Bronchial epithelial cell (primary cell): ENCODE results near the gene ILK. TPM values are rescaled to one million over a fixed set of nuclear protein-coding genes. Genes with fewer than 3 reads are reported as not detected.
A peak's percentile ranks its signal among the peaks of the same experiment; 100 is the strongest.

Experiments
- DNase-seq: peaks from one replicate; pipeline ENCODE4 v3.0.0-alpha.2; 2010; ENCODE audit warnings: low read depth
- FAIRE-seq: peaks from 2 replicates; lab custom pipeline; 2011; peaks lifted over from hg19 to GRCh38; lab: Jason Lieb, UNC
- H3K27me3 ChIP-seq: 2 replicates; pipeline ENCODE4 v1.5.1; 2011; ENCODE audit warnings: low read length; ENCODE audit not compliant: control insufficient read depth, insufficient read depth
- H3K36me3 ChIP-seq: 2 replicates; pipeline ENCODE4 v1.5.1; 2011; ENCODE audit warnings: low read length; ENCODE audit not compliant: control insufficient read depth, insufficient read depth
- H3K4me3 ChIP-seq: 2 replicates; pipeline ENCODE4 v1.5.1; 2011; ENCODE audit warnings: mild to moderate bottlenecking, low read depth, low read length, control low read depth
- total RNA-seq: library from RNA; depleted of rRNA; stranded (reverse); fragments of >200 nt; gene quantifications from 2 replicates; pipeline ENCODE4 v1.2.1, GENCODE V29; 2014
- TF ChIP-seq, protein P1 (sequence below): IDR thresholded peaks from 2 replicates; pipeline ENCODE4 v1.5.1; 2011; ENCODE audit warnings: mild to moderate bottlenecking, moderate library complexity, low read length, control low read depth, inconsistent platforms; ENCODE audit not compliant: insufficient read depth, severe bottlenecking

ILK gene
- total RNA-seq, 1 donor from 2014 or later = 70.3 TPM

DNA sequence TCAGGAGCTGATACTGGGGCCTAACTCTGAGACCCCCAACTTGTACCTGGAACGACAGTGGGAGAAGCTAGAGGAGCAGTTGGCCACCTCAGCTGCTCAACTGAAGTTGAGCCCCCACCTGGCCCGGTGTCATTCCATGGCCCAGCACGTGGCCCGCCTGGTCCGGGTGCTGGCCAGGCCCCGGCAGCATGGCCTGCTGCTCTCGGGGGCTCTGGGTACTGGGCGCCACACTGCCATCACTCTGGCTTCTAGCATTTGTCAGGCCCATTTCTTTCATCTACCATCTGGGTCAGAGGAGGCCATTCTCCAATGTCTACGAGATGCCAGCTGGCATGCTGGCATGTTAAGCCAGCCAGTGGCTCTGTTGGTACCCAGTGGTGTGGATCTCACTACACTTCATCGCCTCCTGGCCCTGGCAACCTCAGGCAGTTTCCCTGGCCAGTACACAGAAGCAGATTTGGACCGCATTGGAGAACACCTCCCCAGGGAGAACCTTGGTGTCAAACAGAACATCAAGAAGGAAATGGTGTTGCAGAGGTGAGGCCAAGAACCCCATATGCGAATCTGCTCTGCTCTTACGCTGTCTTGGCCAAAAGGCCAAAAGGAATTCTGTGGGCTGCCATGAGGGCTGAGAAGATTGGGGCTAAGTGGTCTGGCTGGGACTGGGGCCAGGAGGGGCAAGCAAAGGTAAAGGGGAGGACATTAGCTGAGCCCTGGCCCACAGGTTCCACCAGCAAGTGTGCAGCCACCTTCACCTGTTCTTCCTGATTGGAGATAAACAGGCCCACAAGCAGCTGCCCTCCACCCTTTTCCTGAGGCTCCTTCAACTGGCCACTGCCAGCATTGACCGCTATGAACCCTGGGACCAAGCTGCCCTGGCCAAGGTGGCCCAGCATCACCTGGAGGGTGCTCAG lies 45.6 kb upstream of the ILK start:
- Histone ChIP-seq H3K4me3 (no peak overlapping the region), H3K27me3 (no peaks in the 10 kb centered on the region), H3K36me3 (no peaks in the 10 kb centered on the region)
- no peak for DNase-seq
- TF ChIP-seq, protein P1, sequence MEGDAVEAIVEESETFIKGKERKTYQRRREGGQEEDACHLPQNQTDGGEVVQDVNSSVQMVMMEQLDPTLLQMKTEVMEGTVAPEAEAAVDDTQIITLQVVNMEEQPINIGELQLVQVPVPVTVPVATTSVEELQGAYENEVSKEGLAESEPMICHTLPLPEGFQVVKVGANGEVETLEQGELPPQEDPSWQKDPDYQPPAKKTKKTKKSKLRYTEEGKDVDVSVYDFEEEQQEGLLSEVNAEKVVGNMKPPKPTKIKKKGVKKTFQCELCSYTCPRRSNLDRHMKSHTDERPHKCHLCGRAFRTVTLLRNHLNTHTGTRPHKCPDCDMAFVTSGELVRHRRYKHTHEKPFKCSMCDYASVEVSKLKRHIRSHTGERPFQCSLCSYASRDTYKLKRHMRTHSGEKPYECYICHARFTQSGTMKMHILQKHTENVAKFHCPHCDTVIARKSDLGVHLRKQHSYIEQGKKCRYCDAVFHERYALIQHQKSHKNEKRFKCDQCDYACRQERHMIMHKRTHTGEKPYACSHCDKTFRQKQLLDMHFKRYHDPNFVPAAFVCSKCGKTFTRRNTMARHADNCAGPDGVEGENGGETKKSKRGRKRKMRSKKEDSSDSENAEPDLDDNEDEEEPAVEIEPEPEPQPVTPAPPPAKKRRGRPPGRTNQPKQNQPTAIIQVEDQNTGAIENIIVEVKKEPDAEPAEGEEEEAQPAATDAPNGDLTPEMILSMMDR = no peak
- no peak for FAIRE-seq

DNA sequence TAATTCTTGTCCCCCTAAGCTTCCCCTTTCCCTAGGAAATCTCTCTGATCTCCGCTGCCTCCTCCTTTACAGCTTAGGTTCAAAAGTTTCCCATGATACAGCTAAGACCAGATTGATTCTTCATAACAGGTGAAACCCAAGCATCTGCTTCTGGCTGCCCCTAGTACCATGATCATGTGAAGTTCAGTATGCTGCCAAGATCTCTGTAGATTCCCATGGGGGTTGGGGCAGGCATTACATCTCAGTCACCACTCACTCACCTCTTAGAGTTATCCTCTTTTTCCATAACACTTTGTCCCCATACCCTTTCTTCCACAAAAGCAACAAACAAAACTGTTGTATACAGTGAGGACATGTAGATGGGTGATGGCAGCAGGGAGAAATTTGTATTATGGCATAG lies 44.2 kb upstream of the ILK start:
- Histone ChIP-seq H3K4me3 (no peak overlapping the region), H3K27me3 (no peaks in the 10 kb centered on the region), H3K36me3 (no peaks in the 10 kb centered on the region)
- FAIRE-seq (no peak), DNase-seq (no peak)
- TF ChIP-seq, protein P1 = no peak

DNA sequence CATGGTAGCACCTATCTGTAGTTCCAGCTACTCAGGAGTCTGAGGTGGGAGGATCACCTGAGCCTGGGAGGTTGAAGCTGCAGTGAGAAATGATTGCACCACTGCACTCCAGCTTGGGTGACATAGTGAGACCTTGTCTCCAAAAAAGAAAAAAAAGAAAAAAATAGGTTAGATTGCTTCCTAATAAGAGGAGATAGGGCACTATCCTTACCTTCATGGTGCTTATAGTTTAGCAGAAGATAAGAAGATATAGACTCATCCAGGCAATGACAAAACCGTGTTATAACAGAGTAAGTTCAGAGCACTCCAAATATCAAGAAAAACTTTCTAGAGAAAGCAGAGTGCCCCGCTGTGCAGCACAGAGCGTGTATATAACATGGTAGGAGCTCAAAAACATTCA lies 42.3 kb upstream of the ILK start:
- Histone ChIP-seq H3K4me3 (no peak overlapping the region), H3K36me3 (no peaks in the 10 kb centered on the region), H3K27me3 (no peaks in the 10 kb centered on the region)
- DNase-seq = no peak
- FAIRE-seq = no peak
- TF ChIP-seq, protein P1 = no peak

DNA sequence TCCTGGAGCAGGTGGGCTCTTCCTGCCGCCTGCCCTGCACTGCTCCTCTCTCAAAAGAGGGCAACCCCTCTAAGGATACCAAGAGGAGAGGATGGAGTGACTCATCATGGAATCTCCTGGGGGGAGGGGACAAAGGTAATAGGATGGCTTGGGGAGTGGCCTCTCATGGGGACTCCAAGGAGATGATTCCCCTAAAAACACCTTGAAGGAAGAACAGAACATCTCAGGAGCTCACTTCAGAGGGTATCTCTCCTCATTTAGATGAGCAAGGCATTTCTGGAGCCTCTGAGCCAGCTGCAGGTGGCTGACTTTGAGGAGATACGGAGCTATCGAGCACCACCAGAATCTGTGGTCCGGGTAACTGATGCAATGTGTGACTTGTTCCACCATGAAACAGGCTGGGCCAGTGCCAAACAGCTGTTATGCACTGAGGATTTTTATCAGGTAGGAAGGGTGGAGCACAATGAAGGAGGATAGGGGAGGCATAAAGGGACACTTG lies 40.4 kb upstream of the ILK start:
- Histone ChIP-seq H3K36me3 (no peaks in the 10 kb centered on the region), H3K4me3 (no peak overlapping the region), H3K27me3 (no peaks in the 10 kb centered on the region)
- FAIRE-seq = no peak
- TF ChIP-seq, protein P1 = no peak
- peak; percentile 10 for DNase-seq

DNA sequence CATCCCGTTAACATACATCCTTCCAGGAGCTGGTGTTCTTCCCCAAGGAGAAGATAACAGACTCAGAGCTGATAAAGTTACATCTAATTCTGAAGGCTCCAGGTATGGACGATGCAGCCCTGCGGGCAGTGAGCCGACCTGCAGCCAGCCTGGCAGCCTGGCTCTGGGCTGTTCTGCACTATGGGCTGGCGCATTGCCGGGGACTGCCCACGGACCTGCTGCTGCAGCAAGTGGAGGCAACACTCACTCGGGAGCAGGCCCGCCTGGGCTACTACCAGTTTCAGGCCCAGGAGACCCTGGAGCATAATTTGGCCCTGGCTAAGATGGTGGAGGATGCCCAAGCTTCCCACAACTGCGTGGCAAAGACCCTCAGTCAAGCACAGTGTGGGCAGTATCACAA lies 39.9 kb upstream of the ILK start:
- H3K4me3 ChIP-seq = no peak overlapping the region
- DNase-seq (no peak), FAIRE-seq (no peak)
- no peaks in the 10 kb centered on the region for H3K36me3 ChIP-seq
- no peaks in the 10 kb centered on the region for H3K27me3 ChIP-seq
- TF ChIP-seq, protein P1 = no peak

DNA sequence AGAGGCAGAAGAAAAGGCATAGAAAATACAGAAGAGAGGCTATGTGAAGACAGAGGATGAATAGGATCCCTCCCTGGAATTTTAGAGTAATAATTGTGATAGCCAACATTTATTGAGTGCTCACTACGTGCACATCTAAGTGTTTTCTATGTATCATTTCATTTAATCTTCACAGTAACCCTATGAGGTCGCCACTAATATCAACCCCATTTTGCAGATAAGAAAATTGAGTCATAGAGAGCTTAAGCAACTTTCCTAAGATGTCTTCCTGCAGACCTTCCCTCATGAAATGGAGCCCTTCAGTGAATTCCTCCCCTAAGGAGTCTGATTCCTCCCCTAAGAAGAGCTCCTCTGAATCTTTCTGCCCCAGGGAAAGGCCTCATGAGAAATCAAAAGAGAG lies 38.2 kb upstream of the ILK start:
- Histone ChIP-seq H3K36me3 (no peaks in the 10 kb centered on the region), H3K4me3 (no peak overlapping the region), H3K27me3 (no peaks in the 10 kb centered on the region)
- DNase-seq (no peak), FAIRE-seq (no peak)
- TF ChIP-seq, protein P1 = no peak
